IPS-11a (cell line): ENCODE data around the gene HBB.
"Not testable (repeated sequence)": the region's sequence is repeated elsewhere in the genome, so short reads cannot be mapped to it uniquely, and the experiment has no call there.

Experiments
- H3K4me3 ChIP-seq: one replicate; pipeline ENCODE4 v1.5.1; 2013; ENCODE audit warnings: low read depth, low read length, control low read depth

The HBB gene

DNA sequence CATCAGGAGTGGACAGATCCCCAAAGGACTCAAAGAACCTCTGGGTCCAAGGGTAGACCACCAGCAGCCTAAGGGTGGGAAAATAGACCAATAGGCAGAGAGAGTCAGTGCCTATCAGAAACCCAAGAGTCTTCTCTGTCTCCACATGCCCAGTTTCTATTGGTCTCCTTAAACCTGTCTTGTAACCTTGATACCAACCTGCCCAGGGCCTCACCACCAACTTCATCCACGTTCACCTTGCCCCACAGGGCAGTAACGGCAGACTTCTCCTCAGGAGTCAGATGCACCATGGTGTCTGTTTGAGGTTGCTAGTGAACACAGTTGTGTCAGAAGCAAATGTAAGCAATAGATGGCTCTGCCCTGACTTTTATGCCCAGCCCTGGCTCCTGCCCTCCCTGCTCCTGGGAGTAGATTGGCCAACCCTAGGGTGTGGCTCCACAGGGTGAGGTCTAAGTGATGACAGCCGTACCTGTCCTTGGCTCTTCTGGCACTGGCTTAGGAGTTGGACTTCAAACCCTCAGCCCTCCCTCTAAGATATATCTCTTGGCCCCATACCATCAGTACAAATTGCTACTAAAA lies at the start of gene HBB:
HBB (minus strand) TSS at position 340 of the 579 bp plus-strand sequence; CDS start at position 290, 50 bp downstream.
- H3K4me3 ChIP-seq: no peak within 1 kb of the TSS

DNA sequence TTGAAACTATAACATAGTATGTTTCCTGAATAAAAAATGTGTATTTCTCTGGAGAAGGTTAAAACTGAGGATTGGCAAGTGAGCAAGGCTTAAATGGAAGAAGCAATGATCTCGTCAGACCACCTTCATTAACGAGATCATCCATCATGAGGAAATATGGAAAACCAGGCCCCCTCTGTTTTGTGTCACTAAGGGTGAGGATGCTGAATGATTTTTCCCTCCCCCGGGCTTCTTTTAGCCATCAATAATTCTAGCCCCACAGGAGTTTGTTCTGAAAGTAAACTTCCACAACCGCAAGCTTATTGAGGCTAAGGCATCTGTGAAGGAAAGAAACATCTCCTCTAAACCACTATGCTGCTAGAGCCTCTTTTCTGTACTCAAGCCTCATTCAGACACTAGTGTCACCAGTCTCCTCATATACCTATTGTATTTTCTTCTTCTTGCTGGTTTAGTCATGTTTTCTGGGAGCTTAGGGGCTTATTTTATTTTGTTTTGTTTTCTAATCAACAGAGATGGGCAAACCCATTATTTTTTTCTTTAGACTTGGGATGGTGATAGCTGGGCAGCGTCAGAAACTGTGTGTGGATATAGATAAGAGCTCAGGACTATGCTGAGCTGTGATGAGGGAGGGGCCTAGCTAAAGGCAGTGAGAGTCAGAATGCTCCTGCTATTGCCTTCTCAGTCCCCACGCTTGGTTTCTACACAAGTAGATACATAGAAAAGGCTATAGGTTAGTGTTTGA lies 48.7 kb upstream of the HBB start:
- no peak overlapping the region for H3K4me3 ChIP-seq

DNA sequence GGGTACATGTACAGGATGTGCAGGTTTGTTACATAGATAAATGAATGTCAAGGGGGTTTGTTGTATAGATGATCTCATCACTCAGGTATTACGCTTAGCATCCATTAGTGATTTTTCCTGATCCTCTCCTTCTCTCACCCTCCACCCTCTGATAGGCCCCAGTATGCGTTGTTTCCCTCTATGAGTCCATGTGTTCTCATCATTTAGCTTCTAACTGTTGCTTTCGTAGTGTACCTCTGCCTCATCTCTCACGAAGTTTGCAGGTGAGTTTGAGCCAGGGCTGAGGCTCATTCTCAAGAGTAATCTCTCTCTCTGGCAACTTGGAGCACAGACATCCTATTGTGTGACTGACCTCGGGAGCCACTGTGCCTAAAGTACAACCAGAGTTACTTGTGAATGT lies 47.5 kb upstream of the HBB start:
- H3K4me3 ChIP-seq: no peak overlapping the region

DNA sequence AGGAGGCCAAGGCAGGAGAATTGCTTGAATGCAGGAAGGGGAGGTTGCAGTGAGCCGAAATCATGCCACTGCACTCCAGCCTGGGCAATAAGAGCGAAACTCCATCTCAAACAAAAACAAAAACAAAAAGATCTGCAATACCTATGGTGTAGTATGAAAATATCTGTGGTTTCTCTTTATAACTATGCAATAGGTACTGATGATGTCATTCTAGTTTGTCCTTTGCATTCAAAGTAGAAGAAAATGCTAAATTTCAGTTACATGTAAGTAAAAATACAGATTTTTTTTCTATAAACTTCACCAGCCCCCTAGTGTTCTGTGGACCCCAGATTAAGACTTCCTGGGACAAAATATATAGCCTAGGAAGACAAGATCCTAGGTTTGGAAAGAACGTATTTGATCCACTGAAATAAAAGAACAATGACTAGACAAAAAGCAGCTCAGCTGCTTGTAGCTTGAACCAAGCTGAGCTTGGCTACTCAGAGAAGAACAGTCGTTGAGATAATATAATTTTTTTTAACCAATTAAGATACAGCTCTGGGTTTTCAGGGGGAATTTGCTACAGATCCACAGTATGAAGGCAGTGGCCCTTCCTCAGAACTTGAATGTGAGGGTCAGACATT lies 45.6 kb upstream of the HBB start:
- no peak overlapping the region for H3K4me3 ChIP-seq

DNA sequence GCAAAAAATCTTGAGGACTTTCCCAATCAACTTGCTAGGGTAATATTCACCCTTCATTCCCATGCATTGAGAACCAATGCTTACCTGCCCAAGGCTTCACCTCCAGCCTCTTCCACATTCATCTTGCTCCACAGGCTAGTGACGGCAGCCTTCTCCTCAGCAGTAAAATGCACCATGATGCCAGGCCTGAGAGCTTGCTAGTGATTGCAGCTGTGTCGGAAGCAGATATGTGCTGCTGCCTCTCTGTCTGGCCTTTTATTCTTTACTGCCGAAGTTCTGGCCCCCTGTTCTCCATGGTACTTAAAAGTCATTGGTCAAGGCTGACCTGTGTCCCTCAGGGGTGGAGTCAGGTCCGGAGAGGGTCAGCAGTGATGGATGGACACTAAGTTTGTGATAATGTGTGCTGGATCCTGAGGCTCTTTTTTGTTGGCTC lies 42.9 kb upstream of the HBB start, which contains the start of gene HBE1:
HBE1 (minus strand) TSS at position 231 of the 433 bp plus-strand sequence; CDS start at position 176, 55 bp downstream.
- no peak within 1 kb of the TSS for H3K4me3 ChIP-seq

DNA sequence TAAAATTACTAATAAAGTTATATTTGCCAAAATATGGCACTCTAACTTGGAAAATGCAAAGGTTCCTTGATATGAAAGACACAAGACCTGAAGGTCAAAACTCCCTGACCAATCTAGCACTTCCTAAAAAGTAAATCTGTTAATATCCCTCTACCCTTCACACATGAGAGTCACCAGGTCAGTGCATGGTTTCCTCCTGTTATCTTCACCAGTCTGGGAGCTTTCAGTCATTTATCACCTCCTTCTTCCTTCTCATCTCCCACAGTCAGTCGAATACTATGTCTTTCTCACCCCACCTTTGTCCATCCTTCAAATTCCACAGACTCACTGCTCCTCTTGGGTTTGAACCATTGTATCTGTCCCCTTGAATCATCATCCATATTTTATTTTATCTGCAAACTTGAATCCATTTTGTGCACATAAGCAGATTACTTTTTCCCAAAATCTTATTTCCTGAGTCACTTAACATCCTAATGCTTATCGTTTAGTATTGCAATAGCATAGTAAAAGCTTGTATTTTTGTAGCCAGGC lies 40.2 kb upstream of the HBB start:
- no peak overlapping the region for H3K4me3 ChIP-seq

DNA sequence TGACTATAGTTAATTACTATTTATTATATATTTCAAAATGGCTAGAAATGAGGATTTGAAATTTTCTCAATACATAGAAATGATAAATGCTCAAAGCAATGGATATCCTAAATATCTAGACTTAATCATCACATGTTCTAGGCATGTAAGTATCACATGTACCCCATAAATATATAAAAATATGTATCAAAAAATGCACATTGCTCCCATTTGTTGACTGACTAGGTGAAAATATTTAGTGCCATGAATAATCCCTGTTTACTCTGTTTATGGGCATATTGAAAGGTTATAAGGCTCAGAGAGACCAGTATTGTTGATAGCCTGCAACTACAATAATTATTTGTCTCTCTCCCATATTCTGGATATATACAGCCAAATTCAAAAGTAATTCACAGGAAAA lies 39.7 kb upstream of the HBB start:
- H3K4me3 ChIP-seq: no peak overlapping the region

DNA sequence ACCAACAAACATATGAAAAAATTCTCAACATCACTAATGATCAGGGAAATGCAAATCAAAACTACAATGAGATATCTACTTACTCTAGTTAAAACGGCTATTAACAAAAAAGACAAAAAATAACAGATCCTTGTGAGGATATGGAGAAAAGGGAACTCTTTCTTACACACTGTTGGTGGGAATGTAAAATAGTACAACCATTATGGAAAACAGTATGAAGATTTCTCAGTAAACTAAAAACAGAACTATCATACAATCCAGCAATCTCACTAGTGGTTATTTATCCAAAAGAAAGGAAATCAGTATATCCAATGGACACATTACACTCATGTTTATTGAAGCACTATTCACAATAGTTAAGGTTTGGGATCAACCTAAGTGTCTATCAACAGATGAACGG lies 39.0 kb upstream of the HBB start:
- no peak overlapping the region for H3K4me3 ChIP-seq

DNA sequence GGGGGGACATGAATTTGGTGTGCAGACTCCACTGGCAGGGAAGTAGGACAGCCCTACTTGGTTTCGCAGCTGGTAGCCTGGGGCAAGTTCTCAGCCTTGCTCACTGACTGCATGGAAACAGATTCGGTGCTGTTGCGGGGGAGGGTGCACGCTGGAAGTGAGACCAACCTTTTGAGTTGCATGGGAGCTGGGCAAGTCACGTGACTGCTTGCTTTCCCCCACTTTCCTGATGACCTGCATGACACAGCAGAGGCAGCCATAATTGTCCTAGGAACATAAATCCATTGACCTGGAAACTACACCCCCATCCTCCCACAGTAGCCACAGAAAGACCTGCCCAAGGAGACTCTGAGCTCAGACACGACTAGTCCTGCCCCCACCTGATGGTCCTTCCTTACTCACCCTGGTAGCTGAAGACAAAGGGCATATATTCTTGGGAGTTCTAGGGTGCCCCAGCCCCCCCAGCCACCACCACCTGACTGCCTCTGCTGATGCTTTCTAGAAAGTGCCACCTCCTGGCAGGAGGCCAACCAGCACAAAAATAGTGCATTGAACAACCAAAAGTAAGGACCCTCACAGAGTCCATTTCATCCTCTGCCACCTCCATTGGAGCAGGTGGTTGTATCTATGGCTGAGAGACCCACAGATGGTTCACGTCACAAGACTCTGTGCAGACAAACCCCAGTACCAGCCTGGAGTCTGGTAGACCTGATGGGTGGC lies 31.8 kb upstream of the HBB start:
- no peak overlapping the region for H3K4me3 ChIP-seq

DNA sequence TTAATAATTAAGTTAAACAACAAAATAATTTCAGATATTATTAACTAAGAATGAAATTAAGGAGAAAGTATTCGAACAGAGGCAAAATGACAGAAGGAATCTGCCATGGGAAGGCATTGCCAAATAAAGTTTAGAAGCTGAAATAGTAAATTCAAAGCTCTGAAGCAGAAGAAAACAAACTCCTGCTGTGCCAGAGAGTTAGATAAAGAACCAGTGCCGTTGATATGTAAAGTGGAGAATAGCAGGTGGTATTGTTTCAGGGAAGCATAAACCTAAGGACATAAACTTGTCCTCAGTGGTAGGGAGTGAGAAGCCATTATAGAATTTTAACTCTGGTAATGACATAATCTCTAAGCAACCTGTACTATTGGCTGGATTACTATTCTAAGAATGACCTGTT lies 30.4 kb upstream of the HBB start:
- no peak overlapping the region for H3K4me3 ChIP-seq

DNA sequence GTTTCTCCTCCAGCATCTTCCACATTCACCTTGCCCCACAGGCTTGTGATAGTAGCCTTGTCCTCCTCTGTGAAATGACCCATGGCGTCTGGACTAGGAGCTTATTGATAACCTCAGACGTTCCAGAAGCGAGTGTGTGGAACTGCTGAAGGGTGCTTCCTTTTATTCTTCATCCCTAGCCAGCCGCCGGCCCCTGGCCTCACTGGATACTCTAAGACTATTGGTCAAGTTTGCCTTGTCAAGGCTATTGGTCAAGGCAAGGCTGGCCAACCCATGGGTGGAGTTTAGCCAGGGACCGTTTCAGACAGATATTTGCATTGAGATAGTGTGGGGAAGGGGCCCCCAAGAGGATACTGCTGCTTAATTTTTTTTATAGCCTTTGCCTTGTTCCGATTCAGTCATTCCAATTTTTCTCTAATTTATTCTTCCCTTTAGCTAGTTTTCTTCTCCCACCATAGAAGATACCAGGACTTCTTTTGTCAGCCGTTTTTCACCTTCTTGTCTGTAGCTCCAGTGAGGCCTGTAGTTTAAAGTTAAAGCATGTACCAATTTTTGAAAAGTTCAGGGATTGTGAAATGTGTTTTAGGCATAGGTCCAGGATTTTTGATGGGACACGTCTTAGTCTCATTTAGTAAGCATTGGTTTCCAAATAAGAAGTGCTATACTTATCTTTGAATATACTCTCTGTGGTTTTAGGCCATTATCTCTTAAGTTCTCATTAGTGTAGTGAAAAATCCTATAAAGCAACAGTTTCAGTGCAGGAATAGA lies 28.0 kb upstream of the HBB start, which contains the start of gene HBG2:
HBG2 (minus strand) TSS at position 136 of the 768 bp plus-strand sequence; CDS start at position 83, 53 bp downstream.
- not testable (repeated sequence) for H3K4me3 ChIP-seq

DNA sequence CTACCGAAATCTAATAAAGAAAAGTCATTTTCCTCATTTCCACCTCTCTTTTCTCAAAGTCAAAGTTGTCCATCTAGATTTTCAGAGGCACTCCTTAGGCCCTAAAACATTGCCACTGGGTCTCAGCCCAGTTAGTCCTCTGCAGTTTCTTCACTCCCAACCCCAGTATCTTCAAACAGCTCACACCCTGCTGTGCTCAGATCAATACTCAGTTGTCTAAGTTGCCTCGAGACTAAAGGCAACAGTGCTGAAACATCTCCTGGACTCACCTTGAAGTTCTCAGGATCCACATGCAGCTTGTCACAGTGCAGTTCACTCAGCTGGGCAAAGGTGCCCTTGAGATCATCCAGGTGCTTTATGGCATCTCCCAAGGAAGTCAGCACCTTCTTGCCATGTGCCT lies 27.2 kb upstream of the HBB start:
- not testable (repeated sequence) for H3K4me3 ChIP-seq

DNA sequence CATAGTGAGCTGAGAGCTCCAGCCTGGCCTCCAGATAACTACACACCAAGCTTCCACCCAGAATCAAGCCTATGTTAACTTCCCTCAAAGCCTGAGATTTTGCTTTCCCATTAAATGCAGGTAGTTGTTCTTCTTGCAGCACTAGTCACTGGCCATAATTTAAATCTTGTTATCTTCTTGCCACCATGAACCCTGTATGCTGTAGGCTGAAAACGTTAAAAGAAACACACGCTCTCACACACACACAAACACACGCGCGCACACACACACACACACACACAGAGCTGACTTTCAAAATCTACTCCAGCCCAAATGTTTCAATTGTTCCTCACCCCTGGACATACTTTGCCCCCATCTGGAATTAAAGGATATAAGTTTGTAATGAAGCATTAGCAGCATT lies 26.6 kb upstream of the HBB start:
- not testable (repeated sequence) for H3K4me3 ChIP-seq

DNA sequence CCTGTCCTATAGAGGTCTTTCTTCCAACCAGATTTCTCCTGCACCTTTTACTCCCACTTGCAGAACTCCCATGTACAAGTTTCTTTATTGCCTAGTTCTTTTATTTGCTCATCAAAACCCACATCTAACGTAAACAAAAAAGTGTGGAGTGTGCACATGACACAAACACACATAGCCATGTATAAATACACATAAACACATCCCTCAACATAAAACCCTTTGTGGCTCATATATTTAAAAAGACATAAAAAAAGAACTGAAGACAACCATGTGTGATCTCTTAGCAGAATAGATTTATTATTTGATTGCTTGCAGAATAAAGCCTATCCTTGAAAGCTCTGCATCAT lies 26.0 kb upstream of the HBB start:
- no peak overlapping the region for H3K4me3 ChIP-seq

DNA sequence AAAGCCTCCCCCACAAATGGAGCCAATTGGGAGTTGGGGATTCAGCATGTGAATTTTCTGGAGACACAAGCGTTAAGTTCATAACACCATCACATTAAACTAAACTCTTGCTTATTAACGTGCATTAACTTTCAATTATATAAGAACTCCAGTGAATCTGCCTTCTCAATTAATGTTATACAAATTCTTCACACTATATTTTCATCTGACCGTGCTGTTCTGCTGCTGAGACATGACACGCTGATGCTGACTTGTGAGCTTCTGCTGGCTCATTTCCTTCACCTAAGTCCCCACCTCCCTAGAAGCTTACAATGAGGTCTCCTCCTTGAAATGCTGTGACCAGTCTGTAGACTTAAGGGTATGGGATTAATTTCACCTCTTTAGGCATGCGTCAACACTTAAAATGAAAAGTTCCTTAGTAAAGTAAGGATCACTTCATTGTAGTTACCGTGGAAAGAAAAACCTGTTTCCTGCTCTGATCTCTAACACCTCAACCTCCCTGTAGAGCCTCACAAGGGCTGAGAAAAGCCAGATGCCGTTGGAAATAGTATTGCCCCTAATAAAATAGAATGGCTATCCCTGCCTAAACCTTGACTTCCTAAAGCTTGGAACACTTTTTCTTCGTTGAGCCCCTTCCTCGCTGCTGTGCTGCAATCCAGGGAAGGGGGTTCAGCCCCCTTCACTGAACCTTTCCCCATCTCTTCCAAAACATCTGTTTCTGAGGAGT lies 25.5 kb upstream of the HBB start:
- H3K4me3 ChIP-seq: no peak overlapping the region

DNA sequence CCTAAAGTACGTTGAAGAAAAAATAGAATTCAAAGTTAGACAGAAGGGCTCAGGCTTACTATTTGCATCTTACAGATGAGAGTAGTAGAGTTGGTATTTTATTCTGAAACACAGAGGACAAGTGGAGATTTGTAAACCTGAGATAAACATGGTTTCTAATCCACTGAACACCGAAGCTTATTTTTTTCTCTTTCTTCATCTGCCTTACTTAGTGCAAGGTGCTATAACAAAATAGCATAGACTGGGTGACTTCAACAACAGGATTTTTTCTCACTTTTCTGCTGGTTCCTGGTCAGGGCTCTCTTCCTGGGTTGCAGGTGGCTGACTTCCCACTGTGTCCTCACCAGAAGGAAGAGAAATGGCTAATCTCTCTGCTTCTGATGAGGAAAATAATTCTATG lies 24.9 kb upstream of the HBB start:
- no peak overlapping the region for H3K4me3 ChIP-seq

DNA sequence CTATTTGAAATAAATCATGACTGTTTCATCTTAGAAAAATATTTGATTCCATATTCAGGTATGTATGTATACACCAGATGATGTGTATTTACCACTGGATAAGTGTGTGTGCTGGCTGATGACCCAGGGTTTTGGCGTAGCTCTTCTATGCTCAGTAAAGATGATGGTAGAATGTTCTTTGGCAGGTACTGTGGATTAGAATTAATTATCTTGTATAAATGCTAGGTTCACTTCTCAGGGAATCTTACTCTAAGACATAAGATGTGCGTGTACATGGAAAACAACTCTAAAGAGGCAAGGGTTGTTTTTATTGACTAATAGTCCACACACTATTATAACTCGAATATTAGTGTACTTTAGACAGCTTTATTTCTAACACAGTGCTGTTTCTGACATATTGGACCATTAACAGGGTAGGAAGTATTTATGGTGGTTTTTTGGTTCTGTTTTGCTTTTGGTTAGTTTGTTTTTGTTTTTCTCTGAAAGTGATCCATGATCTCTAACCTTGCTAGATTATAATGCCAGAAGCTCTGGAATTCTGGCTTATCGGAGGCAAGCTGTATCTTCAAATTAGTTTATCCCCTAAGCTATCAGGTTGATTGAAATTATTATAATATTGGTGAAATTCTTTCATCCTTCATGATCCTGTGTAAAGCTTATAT lies 23.8 kb upstream of the HBB start:
- no peak overlapping the region for H3K4me3 ChIP-seq

DNA sequence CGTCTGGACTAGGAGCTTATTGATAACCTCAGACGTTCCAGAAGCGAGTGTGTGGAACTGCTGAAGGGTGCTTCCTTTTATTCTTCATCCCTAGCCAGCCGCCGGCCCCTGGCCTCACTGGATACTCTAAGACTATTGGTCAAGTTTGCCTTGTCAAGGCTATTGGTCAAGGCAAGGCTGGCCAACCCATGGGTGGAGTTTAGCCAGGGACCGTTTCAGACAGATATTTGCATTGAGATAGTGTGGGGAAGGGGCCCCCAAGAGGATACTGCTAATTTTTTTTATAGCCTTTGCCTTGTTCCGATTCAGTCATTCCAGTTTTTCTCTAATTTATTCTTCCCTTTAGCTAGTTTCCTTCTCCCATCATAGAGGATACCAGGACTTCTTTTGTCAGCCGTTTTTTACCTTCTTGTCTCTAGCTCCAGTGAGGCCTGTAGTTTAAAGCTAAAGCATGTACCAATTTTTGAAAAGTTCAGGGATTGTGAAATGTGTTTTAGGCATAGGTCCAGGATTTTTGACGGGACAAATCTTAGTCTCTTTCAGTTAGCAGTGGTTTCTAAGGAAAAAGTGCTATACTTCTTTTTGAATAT lies 23.0 kb upstream of the HBB start, which contains the start of gene HBG1:
HBG1 (minus strand) TSS at position 51 of the 590 bp plus-strand sequence. CDS start 53 bp downstream, outside the sequence.
- H3K4me3 ChIP-seq: not testable (repeated sequence)

DNA sequence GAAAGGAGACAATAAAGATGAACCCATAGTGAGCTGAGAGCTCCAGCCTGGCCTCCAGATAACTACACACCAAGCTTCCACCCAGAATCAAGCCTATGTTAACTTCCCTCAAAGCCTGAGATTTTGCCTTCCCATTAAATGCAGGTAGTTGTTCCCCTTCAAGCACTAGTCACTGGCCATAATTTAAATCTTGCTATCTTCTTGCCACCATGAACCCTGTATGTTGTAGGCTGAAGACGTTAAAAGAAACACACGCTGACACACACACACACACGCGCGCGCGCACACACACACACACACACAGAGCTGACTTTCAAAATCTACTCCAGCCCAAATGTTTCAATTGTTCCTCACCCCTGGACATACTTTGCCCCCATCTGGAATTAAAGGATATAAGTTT lies 21.6 kb upstream of the HBB start:
- H3K4me3 ChIP-seq: not testable (repeated sequence)
